Dermis microvascular lymphatic vessel endothelial cell (primary cell): Measurements from ENCODE around the gene RNF207. TPM values are rescaled to one million over a fixed set of nuclear protein-coding genes. Genes with fewer than 3 reads are reported as not detected.
A peak's percentile ranks its signal among the peaks of the same experiment; 100 is the strongest.
"Not testable (repeated sequence)": the region's sequence is repeated elsewhere in the genome, so short reads cannot be mapped to it uniquely, and the experiment has no call there.

ENCODE experiments used
- DNase-seq, 2 donors: peaks; one replicate each; pipeline versions ENCODE4 v3.0.0 to v3.0.0-alpha.2; 2010; ENCODE audit warnings: low read depth in 2 of 2
- total RNA-seq: library from RNA; depleted of rRNA; stranded (reverse); fragments of >200 nt; gene quantifications from 2 replicates; pipeline ENCODE4 v1.2.1, GENCODE V29; 2014

RNF207 gene
- total RNA-seq, 1 donor from 2014 or later, result 3.3 TPM

DNA sequence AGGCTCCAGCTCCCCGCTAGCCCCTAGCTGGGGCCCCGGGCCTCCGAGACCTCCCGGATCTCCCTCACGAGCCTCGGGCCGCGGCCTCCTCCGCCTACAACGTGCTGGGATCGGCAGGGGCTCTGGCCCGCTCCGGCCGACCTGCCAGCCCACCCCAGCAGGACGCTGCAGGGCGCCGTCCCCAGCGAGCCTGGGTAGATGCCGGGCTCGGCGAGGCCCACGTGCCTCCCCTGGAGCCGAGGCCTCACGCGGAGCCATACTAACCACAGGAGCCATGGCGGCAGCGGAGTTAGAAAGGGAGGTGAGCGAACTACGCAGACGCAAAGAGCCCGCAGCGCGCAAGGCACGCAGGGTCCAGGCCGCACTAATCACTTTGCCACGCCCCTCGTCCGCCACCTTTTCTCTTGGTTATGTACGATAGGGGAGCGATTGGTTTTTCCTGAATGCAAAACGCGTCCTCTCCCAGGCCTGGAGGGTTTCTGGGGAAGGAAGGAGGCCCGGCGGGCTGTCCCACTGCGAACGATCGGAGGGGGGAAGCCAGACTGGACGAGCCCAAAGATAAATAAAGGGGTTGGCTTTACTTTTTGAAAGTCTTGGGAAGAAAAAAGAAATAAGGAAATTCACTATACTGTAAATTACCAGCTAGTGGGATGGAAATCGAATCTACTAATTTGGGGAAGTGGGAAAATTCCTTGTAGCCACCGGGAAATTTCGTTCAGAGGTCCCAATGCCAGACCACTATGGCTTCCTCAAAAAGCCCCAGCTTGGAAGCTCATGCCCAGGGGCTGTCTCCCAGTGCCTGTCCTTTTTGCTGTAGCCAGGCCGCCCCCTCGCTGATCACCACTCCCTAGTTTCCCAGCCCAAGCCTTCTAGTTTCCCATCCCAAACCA lies 6.4 kb upstream of the RNF207 start, which contains the start of gene RPL22:
Gene RPL22, minus strand, starts transcription at position 298 of the 890 bp plus-strand sequence. Its CDS starts 22 bp downstream, at position 276.
- peak; percentile 99 for DNase-seq

GRCh38 chr1:6200188-6200809 lies 5.6 kb upstream of the RNF207 start:
- no peak for DNase-seq

GRCh38 chr1:6202256-6202655 lies 3.7 kb upstream of the RNF207 start:
- DNase-seq, result no peak

DNA sequence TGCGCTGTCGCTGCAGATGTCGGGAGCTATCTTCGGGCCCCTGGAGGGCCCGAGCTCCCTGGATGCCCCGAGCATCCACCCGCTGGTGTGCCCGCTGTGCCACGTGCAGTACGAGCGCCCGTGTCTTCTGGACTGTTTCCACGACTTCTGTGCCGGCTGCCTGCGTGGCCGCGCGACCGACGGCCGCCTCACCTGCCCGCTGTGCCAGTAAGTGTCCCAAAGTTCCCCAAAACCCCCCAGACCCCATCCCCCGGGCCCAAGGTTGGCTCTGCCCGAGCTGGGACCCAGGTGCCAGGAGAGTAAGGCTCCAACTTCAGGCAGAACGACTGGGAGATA lies 569 bp downstream of the RNF207 start:
- no peak for DNase-seq

DNA sequence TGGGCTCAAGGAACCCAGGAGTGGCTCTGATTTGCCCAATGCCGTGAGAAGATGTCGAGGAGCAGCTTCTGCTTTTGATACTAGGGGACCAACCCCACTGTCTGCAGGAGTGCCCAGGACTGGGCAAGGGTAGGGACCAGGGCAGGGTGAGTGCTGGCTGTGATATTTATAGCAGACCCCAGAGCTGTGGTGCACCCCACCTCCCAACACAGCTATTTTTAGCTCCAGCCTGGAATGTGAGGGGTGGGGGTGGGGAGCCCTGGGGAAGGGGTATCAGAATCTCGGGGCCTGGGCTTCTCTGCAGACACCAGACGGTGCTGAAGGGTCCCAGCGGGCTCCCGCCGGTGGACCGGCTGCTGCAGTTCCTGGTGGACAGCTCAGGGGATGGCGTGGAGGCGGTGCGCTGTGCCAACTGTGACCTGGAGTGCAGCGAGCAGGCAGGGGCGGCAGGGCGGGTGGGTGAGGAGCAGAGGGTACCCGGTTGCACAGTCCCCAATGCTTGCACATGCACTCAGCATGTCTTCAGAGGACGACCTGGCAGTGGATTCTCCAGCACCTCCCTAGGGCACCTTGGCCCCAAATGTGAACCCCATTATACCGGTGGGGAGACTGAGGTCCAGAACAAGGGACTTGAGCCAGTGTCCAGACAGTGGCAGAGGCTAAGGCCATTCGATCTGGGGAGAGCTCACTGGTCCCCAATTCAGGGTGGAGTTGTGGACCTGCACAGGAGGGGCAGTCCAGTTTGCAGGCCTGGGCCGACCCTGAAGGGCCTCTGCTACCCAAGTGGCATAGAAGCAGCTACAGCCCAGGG lies 1.4 kb downstream of the RNF207 start:
- DNase-seq, result no peak

- no peak for DNase-seq
Observed at GRCh38 chr1:6207921-6208320, 2.0 kb downstream of the RNF207 start.

DNA sequence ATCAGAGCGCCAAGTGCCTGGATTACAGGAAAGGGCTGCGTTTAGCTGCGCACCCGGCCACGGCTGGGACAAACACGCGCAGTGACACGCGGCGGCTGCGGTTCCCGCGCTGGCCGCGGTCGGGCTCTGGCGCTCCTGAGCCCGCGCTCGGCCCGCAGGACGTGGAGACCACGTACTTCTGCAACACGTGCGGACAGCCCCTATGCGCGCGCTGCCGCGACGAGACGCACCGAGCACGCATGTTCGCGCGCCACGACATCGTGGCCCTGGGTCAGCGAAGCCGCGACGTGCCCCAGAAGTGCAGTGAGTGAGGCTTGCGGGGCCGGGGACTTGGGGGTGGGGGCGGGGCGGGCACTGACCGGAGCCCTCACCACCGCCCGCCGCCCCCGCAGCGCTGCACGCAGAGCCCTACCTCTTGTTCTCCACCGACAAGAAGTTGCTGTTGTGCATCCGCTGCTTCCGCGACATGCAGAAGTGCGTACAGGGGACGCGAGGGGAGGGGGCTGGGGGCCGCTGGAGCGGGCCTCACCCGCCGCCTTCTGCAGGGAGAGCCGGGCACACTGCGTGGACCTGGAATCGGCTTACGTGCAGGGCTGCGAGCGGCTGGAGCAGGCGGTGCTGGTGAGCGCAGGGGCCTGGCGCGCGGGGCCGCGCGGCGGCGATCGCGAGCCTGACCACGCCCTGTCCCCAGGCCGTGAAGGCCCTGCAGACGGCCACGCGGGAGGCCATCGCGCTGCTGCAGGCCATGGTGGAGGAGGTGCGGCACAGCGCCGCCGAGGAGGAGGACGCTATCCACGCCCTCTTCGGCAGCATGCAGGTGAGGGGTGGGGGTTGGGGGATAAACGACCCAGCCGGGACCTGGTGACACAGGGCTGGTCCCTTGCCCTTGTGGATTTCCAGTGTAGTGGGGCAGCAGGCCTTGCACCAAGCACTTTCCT lies 3.1 kb downstream of the RNF207 start:
- DNase-seq, result peak; percentile 31 to 72

- no peak for DNase-seq
Observed at GRCh38 chr1:6209661-6210580, 4.0 kb downstream of the RNF207 start.

GRCh38 chr1:6210591-6211355 lies 4.9 kb downstream of the RNF207 start:
- no peak for DNase-seq

GRCh38 chr1:6211731-6212130 lies 5.8 kb downstream of the RNF207 start:
- DNase-seq, result no peak

- no peak for DNase-seq
Observed at GRCh38 chr1:6212193-6212959, 6.5 kb downstream of the RNF207 start.

DNA sequence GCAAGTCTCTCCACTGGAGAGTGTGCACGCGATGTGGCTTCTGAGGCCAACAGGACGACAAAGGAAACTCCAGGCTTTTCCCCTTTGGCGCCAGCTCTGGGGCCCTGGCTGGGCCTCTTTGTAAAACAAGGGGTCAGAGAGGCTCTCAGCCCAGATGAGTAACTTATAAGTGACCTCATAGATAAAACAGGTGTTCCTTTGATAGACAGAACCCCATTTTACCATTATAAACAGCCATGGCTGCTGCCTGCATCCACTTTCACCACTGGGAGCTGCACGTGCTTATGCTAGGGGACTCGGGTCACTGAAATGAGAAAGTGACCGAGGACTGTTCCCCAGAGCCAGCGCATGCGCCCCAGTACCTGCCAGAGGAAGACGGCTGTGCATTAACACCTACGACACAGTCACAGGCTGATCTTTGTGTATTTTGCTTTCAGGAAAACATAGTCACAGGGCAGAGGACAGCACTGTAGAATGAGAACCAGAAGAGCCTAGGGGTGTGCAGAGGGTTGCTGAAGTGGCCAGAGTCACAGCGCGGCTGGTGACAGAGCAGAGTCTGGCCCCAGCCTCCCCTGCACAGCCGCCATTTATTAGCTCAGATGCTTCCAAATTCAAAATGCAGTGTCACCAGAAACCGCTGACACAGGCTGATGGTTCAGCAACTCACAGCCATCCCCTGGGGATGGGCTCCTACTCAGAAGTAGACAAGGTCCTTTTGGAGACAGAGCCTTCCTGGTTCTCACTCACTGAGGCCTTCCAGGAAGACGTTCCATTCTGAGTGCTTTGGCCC lies 12.7 kb downstream of the RNF207 start:
- no peak for DNase-seq

DNA sequence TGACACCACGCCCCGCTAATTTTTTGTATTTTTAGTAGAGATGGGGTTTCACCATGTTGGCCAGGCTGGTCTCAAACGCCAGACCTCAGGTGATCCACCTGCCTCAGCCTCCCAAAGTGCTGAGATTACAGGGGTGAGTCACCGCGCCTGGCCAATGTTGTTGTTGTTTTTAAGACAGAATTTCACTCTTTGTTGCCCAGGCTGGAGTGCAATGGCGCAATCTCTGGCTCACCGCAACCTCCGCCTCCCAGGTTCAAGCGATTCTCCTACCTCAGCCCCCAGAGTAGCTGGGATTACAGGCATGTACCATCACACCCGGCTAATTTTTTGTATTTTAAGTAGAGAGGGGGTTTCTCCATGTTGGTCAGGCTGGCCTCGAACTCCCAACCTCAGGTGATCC lies 13.7 kb downstream of the RNF207 start:
- not testable (repeated sequence) for DNase-seq

GRCh38 chr1:6220236-6220635 lies 14.3 kb downstream of the RNF207 start:
- DNase-seq, result no peak

DNA sequence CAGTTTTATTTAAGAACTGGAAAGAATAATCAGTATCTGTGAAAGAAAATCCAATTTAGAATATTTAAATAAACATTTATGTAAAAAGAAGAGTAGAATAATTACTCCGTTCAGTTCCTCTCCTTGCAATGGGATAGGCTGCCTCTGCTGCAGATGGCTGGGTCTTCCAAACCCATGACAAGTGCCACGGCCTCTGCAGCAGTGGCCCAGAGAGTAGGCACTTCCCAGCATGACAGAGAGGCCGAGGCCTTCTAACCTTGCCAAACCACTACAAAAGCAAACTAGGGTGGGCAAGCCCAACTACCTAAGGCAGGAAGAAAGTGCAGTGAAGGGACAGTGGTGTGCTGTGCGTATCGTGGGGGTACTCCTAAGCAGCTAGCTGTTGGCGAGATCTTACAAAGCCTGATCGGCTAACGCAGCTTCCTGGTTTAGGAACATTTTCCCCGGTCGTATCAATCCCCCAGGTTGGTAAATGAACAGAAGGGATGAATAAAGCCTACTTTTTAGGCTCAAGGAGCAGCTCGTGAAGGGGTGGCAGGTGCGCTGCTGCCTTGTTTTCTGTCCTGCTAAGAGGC lies 15.4 kb downstream of the RNF207 start:
- no peak for DNase-seq

- peak in 1 of 2 donors; percentile 36 for DNase-seq
Observed at GRCh38 chr1:6222636-6223035, 16.7 kb downstream of the RNF207 start.

- no peak for DNase-seq
Observed at GRCh38 chr1:6223617-6224016, 17.7 kb downstream of the RNF207 start.
